Measurements from ENCODE around the gene CHPT1.
"Not testable (repeated sequence)": the region's sequence is repeated elsewhere in the genome, so short reads cannot be mapped to it uniquely, and the experiment has no call there.

CHPT1 gene

GRCh38 chr12:101729842-101730241 is 32.4 kb downstream of the CHPT1 start:
- no peak overlapping the region for H3K27ac ChIP-seq
- no peak for TF ChIP-seq CTCF (conservative IDR thresholded peaks at IDR 0.05)

- no peak overlapping the region for H3K27ac ChIP-seq
- TF ChIP-seq CTCF (conservative IDR thresholded peaks at IDR 0.05), result no peak
Observed at GRCh38 chr12:101732318-101732717, 34.9 kb downstream of the CHPT1 start.

GRCh38 chr12:101733166-101733565 is 35.7 kb downstream of the CHPT1 start:
- no peak for TF ChIP-seq CTCF (conservative IDR thresholded peaks at IDR 0.05)

GRCh38 chr12:101734482-101734881 is 37.0 kb downstream of the CHPT1 start:
- not testable (repeated sequence) for H3K27ac ChIP-seq

More at GRCh38 chr12:101733166-101733565, 35.7 kb downstream of the CHPT1 start:
- no peak overlapping the region for H3K27ac ChIP-seq

GRCh38 chr12:101737476-101737875 is 40.0 kb downstream of the CHPT1 start:
- H3K27ac ChIP-seq, result no peak overlapping the region
- TF ChIP-seq CTCF (conservative IDR thresholded peaks at IDR 0.05), result no peak

GRCh38 chr12:101738920-101739665 is 41.7 kb downstream of the CHPT1 start, which contains the start of gene SYCP3:
TSS of gene SYCP3 (minus strand) at chr12:101739462. CDS start at chr12:101737935, 1,527 bp downstream.
- H3K27ac ChIP-seq, result no peak within 1 kb of the TSS
- TF ChIP-seq CTCF (conservative IDR thresholded peaks at IDR 0.05), result no peak

- no peak for TF ChIP-seq CTCF (conservative IDR thresholded peaks at IDR 0.05)
- no peak overlapping the region for H3K27ac ChIP-seq
Observed at GRCh38 chr12:101740566-101740965, 43.1 kb downstream of the CHPT1 start.

GRCh38 chr12:101740980-101741379 is 43.5 kb downstream of the CHPT1 start:
- TF ChIP-seq CTCF (conservative IDR thresholded peaks at IDR 0.05), result no peak
- H3K27ac ChIP-seq, result no peak overlapping the region
